GM23248 (cell line): Measurements from ENCODE around the gene KCTD12. TPM values are rescaled to one million over a fixed set of nuclear protein-coding genes. Genes with fewer than 3 reads are reported as not detected.
"Not testable (repeated sequence)": the region's sequence is repeated elsewhere in the genome, so short reads cannot be mapped to it uniquely, and the experiment has no call there.

Experiments
- DNase-seq: peaks from one replicate; pipeline ENCODE4 v3.0.0-alpha.2; 2015
- H2AFZ ChIP-seq: fragments of 200-600 bp; sonication (generic); 2 replicates; pipeline ENCODE4 v1.6.1; 2016; ENCODE audit warnings: antibody characterized with exemption
- H3F3A ChIP-seq: fragments of 200-600 bp; sonication (generic); 2 replicates; pipeline ENCODE4 v1.6.1; 2016; ENCODE audit warnings: mild to moderate bottlenecking, antibody characterized with exemption, mixed run types; ENCODE audit not compliant: insufficient read depth
- H3K27ac ChIP-seq: fragments of 200-600 bp; sonication (generic); 2 replicates; pipeline ENCODE4 v1.5.1; 2016; ENCODE audit warnings: mild to moderate bottlenecking
- H3K27me3 ChIP-seq: fragments of 200-600 bp; sonication (generic); replicated peaks from 2 replicates; pipeline ENCODE4 v1.6.1; 2016; ENCODE audit warnings: mild to moderate bottlenecking; ENCODE audit not compliant: insufficient read depth
- H3K36me3 ChIP-seq: fragments of 200-600 bp; sonication (generic); 2 replicates; pipeline ENCODE4 v1.6.1; 2016; ENCODE audit warnings: low read depth, mild to moderate bottlenecking
- H3K4me1 ChIP-seq: fragments of 200-600 bp; sonication (generic); 2 replicates; pipeline ENCODE4 v1.6.1; 2016; ENCODE audit warnings: mild to moderate bottlenecking; ENCODE audit not compliant: insufficient read depth
- H3K4me2 ChIP-seq: fragments of 200-600 bp; sonication (generic); one replicate; pipeline ENCODE4 v1.6.1; 2016; ENCODE audit warnings: mild to moderate bottlenecking; ENCODE audit not compliant: unreplicated experiment
- H3K4me3 ChIP-seq: fragments of 200-600 bp; sonication (generic); 2 replicates; pipeline ENCODE4 v1.5.1; 2016; ENCODE audit warnings: mild to moderate bottlenecking
- H3K79me2 ChIP-seq: fragments of 200-600 bp; sonication (generic); 2 replicates; pipeline ENCODE4 v1.6.1; 2016; ENCODE audit warnings: mild to moderate bottlenecking; ENCODE audit not compliant: insufficient read depth
- H3K9ac ChIP-seq: fragments of 200-600 bp; sonication (generic); 2 replicates; pipeline ENCODE4 v1.6.1; 2016; ENCODE audit warnings: mild to moderate bottlenecking
- H3K9me2 ChIP-seq: fragments of 200-600 bp; sonication (generic); 2 replicates; pipeline ENCODE4 v1.6.1; 2016; ENCODE audit warnings: mixed run types, mild to moderate bottlenecking, moderate library complexity; ENCODE audit not compliant: insufficient read depth
- H3K9me3 ChIP-seq: fragments of 200-600 bp; sonication (generic); one replicate; pipeline ENCODE4 v1.6.1; 2017; ENCODE audit warnings: low read depth
- H4K20me1 ChIP-seq: fragments of 200-600 bp; sonication (generic); 2 replicates; pipeline ENCODE4 v1.6.0; 2016; ENCODE audit not compliant: insufficient read depth
- EZH2 ChIP-seq: fragments of 200-600 bp; sonication (generic); IDR thresholded peaks from 2 replicates; pipeline ENCODE4 v1.6.1; 2018; ENCODE audit warnings: antibody characterized with exemption, mild to moderate bottlenecking; ENCODE audit not compliant: insufficient read depth, poor library complexity, severe bottlenecking
- EZH2phosphoT487 ChIP-seq: fragments of 200-600 bp; sonication (generic); IDR thresholded peaks from 2 replicates; pipeline ENCODE4 v1.6.1; 2018; ENCODE audit warnings: antibody characterized with exemption, moderate library complexity, mild to moderate bottlenecking, low read depth; ENCODE audit not compliant: insufficient read depth
- WGBS, 2 experiments: methylation state at CpG; one replicate each; pipeline ENCODE4 v1.1.6; 2015 to 2017; ENCODE audit warnings: low lambda C conversion rate in 2 of 2, low coverage in 1 of 2; ENCODE audit errors: missing lambda C conversion rate in 2 of 2; 5-methylcytosine and 5-hydroxymethylcytosine counted together
- in situ Hi-C: fragments of 300-500 bp; cut with MboI; formaldehyde crosslinking; loops from 2 replicates; pipeline ENCODE4 v1.15.0; 2020
- polyA plus RNA-seq: library from polyadenylated mRNA; unstranded; fragments of >200 nt; fragmentation: Nextera tagmentation; extraction: Ambion mirVana; gene quantifications from 2 replicates; pipeline ENCODE4 v1.2.1, GENCODE V29; 2016
- total RNA-seq: library from RNA; depleted of rRNA; stranded (reverse); fragments of >200 nt; shearing (Covaris generic); gene quantifications from 2 replicates; pipeline ENCODE4 v1.2.3, GENCODE V29; 2014

KCTD12 gene
- total and polyA plus RNA-seq, 2 experiments from 2014 or later: 4.0 to 30.4 TPM

DNA sequence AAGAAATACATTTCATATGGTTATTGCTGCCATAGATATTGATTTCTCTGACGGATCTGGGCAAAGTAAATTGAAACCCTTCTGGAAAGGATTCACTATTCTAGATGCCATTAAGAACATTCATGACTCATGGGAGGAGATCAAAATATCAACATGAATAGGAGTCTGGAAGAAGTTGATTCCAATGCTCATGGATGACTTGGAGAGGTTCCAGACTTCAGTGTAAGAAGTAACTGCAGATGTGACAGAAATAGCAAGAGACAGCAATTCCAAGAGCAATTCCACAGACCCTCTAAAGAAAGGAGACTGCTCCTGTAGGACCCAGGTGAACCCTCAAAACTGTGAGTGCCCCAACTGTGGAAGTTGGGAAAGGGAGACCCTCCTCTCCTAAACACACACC is 30.9 kb upstream of the KCTD12 start:
- Histone ChIP-seq H3K9me3 (no peaks in the 10 kb centered on the region), H3F3A (peaks cover 24% of the 10 kb centered on the region), H3K79me2 (no peaks in the 10 kb centered on the region), H2AFZ (peak overlapping the region; percentile 68), H3K9ac (peak overlapping the region; percentile 65), H3K4me3 (no peak overlapping the region), H3K27ac (peak overlapping the region; percentile 82), H3K4me2 (peak overlapping the region; percentile 12), H4K20me1 (no peaks in the 10 kb centered on the region), H3K4me1 (peaks cover 25% of the 10 kb centered on the region), H3K27me3 (no peaks in the 10 kb centered on the region), H3K36me3 (no peaks in the 10 kb centered on the region), H3K9me2 (no peaks in the 10 kb centered on the region)
- WGBS, 2 experiments: 8 to 21% methylated on average over 1 of the region's 1 CpG
- peak; percentile 66 for DNase-seq
- in situ Hi-C loops: no loop called here
- TF ChIP-seq EZH2 (no peak), EZH2phosphoT487 (no peak)

GRCh38 chr13:76913898-76914297 is 27.7 kb upstream of the KCTD12 start:
- H3K4me2 ChIP-seq: no peak overlapping the region
- in situ Hi-C loops: no loop called here
- TF ChIP-seq EZH2: no peak
- no peak for TF ChIP-seq EZH2phosphoT487
- H3K9me2 ChIP-seq: no peaks in the 10 kb centered on the region
- no peaks in the 10 kb centered on the region for H3K79me2 ChIP-seq
- H2AFZ ChIP-seq: no peak overlapping the region
- no peaks in the 10 kb centered on the region for H3K36me3 ChIP-seq
- H3K27me3 ChIP-seq: no peaks in the 10 kb centered on the region
- no peak overlapping the region for H3K4me3 ChIP-seq
- DNase-seq: no peak
- H4K20me1 ChIP-seq: no peaks in the 10 kb centered on the region
- H3K27ac ChIP-seq: no peak overlapping the region
- peaks cover 18% of the 10 kb centered on the region for H3K4me1 ChIP-seq
- peaks cover 20% of the 10 kb centered on the region for H3F3A ChIP-seq
- 78 to 79% methylated on average over 4 of the region's 4 CpGs for whole genome bisulfite sequencing, 2 experiments
- no peak overlapping the region for H3K9ac ChIP-seq
- H3K9me3 ChIP-seq: no peaks in the 10 kb centered on the region

DNA sequence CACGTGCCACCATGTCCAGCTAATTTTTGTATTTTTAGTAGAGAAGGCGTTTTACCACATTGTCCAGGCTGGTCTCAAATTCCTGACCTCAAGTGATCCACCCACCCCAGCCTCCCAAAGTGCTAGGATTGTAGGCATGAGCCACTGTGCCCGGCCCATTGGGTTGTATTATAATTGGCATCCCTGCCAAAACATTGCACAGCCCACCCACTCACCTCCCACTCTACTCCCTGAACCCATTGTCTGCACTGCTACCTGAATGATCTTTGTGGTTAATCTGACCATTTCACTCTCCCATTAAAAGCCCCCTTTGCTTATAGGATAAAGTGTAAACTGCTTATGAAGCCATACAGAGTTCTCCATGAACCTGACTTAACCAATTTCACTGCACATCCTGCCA is 26.3 kb upstream of the KCTD12 start:
- no peak for DNase-seq
- no peaks in the 10 kb centered on the region for H3K9me2 ChIP-seq
- H2AFZ ChIP-seq: no peak overlapping the region
- H3K9ac ChIP-seq: no peak overlapping the region
- peaks cover 15% of the 10 kb centered on the region for H3F3A ChIP-seq
- no peak overlapping the region for H3K4me2 ChIP-seq
- no peaks in the 10 kb centered on the region for H3K9me3 ChIP-seq
- in situ Hi-C loops: no loop called here
- H3K27ac ChIP-seq: no peak overlapping the region
- TF ChIP-seq EZH2phosphoT487 (no peak), EZH2 (no peak)
- no peaks in the 10 kb centered on the region for H3K36me3 ChIP-seq
- H3K4me3 ChIP-seq: no peak overlapping the region
- peaks cover 12% of the 10 kb centered on the region for H3K4me1 ChIP-seq
- 63 to 71% methylated on average over 3 of the region's 3 CpGs for WGBS, 2 experiments
- H4K20me1 ChIP-seq: no peaks in the 10 kb centered on the region
- no peaks in the 10 kb centered on the region for H3K27me3 ChIP-seq
- no peaks in the 10 kb centered on the region for H3K79me2 ChIP-seq

GRCh38 chr13:76904507-76904906 is 18.3 kb upstream of the KCTD12 start:
- 64 to 65% methylated on average over 2 of the region's 2 CpGs for WGBS, 2 experiments
- in situ Hi-C loops: loop anchor here (10.0 kb wide), 2 partner anchors 430 to 1030 kb away; no protein-coding TSS in a partner anchor
- no peaks in the 10 kb centered on the region for H3K4me1 ChIP-seq
- H3K79me2 ChIP-seq: no peaks in the 10 kb centered on the region
- H4K20me1 ChIP-seq: no peaks in the 10 kb centered on the region
- DNase-seq: no peak
- H3K9me2 ChIP-seq: no peaks in the 10 kb centered on the region
- no peak overlapping the region for H3K4me3 ChIP-seq
- peaks cover 7% of the 10 kb centered on the region; the same call in 1 of the 2 replicates for H3K27me3 ChIP-seq
- no peaks in the 10 kb centered on the region for H3K36me3 ChIP-seq
- H3K27ac ChIP-seq: no peak overlapping the region
- H3K9me3 ChIP-seq: no peaks in the 10 kb centered on the region
- no peaks in the 10 kb centered on the region for H3F3A ChIP-seq
- TF ChIP-seq EZH2phosphoT487 (no peak), EZH2 (no peak)
- no peak overlapping the region for H3K4me2 ChIP-seq
- no peak overlapping the region for H2AFZ ChIP-seq
- no peak overlapping the region for H3K9ac ChIP-seq

DNA sequence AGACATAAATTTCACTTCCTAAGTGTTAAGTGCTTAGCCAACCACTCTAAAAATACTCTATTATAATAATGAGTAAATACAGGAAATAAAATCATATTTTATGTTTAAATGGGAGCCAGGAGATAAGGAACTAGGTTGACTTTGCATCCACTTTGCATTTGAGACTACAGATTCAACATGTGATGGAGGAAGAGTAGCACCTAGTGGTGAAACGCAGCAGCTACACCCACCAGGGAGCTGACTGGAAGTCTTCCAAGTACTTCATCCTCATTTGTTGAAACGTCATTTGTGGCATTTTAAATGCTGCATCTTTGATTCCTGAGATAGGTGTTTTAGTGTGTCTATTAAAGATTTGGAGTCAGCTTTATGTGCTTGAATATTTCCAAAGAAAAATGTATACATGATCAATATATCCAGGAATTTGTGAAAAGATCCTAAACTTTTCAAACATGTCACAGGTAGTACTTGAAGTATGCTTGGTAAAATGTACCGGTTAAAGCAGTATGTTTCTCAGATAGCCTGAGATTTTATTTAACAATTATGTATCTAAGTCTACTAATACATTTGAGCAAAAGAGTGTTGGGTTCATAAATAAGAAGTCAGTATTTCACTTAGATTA is 17.4 kb upstream of the KCTD12 start:
- Histone ChIP-seq H3K9me2 (no peaks in the 10 kb centered on the region), H3K27ac (no peak overlapping the region), H3K4me3 (no peak overlapping the region), H3K79me2 (no peaks in the 10 kb centered on the region), H3F3A (no peaks in the 10 kb centered on the region), H3K9me3 (no peaks in the 10 kb centered on the region), H2AFZ (no peak overlapping the region), H3K36me3 (no peaks in the 10 kb centered on the region), H3K4me1 (no peaks in the 10 kb centered on the region), H3K9ac (no peak overlapping the region), H3K27me3 (peaks cover 7% of the 10 kb centered on the region; the same call in 1 of the 2 replicates), H4K20me1 (no peaks in the 10 kb centered on the region), H3K4me2 (no peak overlapping the region)
- peak; percentile 83 for DNase-seq
- in situ Hi-C loops: loop anchor here (10.0 kb wide), 2 partner anchors 429 to 1029 kb away; no protein-coding TSS in a partner anchor
- TF ChIP-seq EZH2phosphoT487 (no peak), EZH2 (no peak)
- WGBS, 2 experiments: 18 to 23% methylated on average over 3 of the region's 3 CpGs

- not testable (repeated sequence) for H3K27ac ChIP-seq, H3K4me1 ChIP-seq, H4K20me1 ChIP-seq, H3K9me3 ChIP-seq, H3K9me2 ChIP-seq, H3K4me2 ChIP-seq, H3F3A ChIP-seq, H3K79me2 ChIP-seq, DNase-seq, H2AFZ ChIP-seq, H3K36me3 ChIP-seq, H3K9ac ChIP-seq, H3K4me3 ChIP-seq
- peaks cover 13% of the 10 kb centered on the region; the same call in 1 of the 2 replicates for H3K27me3 ChIP-seq
- 66 to 73% methylated on average over 4 of the region's 4 CpGs for WGBS, 2 experiments
- in situ Hi-C loops: loop anchor here (10.0 kb wide), 1 partner anchor 224 kb away; no protein-coding TSS in a partner anchor
Measured at GRCh38 chr13:76899066-76899465, 12.9 kb upstream of the KCTD12 start.

DNA sequence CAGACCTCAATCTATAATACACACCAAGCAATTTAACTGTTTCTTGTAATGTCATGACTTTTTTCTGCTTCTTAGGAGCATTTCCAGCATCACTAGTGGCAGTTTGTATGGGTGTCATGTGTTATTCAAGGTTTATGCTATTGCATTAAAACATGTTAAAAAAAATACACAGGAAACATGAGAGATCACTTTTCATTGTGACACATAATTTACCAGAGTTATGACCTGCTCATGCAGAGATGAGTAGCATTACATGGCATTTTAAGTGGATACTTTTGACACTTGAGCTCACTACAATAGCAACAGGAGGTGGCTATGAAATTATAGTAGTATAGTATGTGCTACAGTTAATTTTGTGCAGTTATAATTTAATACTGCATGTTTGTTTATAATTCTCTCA is 11.0 kb upstream of the KCTD12 start:
- H3K4me2 ChIP-seq, H3K9me3 ChIP-seq, H3K36me3 ChIP-seq, H3K9ac ChIP-seq, H3K4me1 ChIP-seq, H4K20me1 ChIP-seq, H3F3A ChIP-seq, H3K9me2 ChIP-seq, DNase-seq, H2AFZ ChIP-seq, H3K79me2 ChIP-seq, H3K4me3 ChIP-seq, H3K27ac ChIP-seq: not testable (repeated sequence)
- in situ Hi-C loops: loop anchor here (10.0 kb wide), 1 partner anchor 222 kb away; no protein-coding TSS in a partner anchor
- peaks cover 13% of the 10 kb centered on the region; the same call in 1 of the 2 replicates for H3K27me3 ChIP-seq
